GM20431 (cell line): ENCODE data around the gene C16orf96.
"Not testable (repeated sequence)": the region's sequence is repeated elsewhere in the genome, so short reads cannot be mapped to it uniquely, and the experiment has no call there.

Experiments used
- in situ Hi-C: fragments of 300-500 bp; cut with MseI, MboI; formaldehyde crosslinking; loops from one replicate; pipeline ENCODE4 v1.15.0; 2020; ENCODE audit warnings: low sequenced_read_pairs; ENCODE audit not compliant: unreplicated experiment

C16orf96 gene

DNA sequence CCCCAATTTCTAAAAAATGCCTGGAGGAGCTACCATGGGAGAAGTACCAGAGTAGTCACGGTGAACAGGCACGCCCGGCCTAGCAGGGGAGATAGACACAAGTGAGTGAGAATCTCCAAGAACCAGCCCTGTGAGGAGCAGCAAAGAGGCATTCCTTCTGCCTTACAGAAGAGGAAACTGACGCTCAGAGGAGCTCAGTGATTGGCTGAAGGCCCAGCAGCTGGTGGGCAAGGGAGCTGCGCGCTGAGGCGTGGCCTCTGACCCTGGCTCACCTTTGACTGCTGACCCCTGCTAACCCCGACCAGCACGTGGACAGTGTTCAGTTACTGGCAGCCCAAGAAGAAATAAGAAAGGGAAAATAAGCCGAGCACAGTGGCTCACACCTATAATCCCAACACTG lies 1.8 kb downstream of the C16orf96 start:
- in situ Hi-C loops = no loop called here

DNA sequence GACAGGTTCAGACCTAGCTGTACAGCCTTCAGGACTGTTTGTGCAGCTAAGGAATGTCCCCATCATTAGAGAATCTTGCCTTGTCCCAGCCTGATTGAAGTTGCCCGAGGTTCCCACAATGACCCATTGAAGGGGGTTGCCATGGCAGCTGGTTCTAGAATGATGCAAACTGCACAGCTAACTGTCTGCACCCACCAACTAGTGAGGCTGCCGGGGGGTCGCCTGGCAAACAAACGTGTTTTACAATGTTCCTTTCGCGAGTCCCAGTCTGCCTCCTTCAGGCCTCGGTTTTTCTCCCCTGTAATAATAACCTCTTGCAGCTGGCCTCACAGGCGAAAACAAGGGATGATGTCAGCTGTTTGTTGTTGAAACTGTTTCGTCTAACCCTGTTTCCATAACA lies 5.5 kb downstream of the C16orf96 start:
- in situ Hi-C loops = no loop called here

DNA sequence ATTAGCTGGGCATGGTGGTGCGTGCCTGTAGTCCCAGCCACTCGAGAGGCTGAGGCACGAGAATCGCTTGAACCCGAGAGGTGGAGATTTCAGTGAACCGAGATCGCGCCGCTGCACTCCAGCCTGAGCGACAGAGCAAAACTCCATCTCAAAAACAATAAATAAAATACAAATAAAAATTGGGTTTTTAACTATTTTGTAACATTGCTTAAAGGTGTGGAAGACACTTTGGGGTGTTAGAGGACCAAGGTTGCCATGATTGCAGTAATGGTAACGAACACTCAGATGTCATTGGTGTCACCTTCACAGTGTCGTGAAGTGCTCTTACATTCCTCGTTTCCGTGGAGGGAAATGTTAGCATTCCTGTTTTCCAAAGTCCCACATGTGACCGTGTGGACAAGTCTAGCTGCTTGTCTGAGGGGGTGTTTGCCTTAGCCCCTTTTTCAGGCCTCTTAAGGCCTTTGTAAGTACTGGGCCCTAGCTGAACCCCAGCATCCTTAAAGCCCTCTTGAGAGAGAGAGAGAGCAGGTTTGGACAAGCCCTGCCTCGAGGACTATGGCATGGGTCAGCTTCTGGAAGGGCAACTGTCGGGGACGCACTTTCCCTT lies 8.6 kb downstream of the C16orf96 start:
- in situ Hi-C loops = no loop called here

DNA sequence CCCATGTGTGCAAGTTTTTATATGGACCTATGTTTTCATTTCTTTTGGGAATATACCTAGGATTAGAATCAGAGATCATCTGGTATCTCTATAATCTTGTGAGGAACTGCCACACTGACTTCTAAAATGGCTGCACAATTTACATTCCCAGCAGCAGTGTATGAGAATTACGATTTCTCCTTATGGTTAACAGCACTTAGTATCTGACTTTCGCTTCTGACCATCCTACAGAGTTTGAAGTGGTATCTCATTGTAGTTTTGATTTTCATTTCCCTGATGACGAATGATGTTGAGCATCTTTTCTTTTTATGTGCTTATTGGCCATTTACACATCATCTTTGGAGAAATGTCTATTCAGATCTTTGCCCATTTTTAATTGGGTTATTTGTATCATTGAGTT lies 10.0 kb downstream of the C16orf96 start:
- in situ Hi-C loops = no loop called here

DNA sequence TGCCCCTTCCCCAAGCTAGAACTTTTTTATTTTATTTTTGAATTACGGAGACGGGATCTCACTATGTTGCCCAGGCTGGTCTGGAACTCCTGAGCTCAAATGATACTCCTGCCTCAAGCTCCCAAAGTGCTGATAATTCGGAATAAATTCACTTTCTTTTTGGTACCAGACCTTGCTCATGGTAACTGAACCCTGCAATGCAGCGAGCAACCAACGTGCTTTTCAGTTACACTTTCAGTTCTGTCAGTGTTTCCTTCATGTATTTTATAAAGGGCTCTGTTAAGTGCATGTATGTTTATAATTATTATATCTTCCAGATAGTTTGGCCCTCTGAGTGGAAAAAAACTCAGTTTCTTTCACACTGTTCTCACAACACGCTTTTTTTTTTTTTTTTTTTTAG lies 13.9 kb downstream of the C16orf96 start:
- in situ Hi-C loops = no loop called here

DNA sequence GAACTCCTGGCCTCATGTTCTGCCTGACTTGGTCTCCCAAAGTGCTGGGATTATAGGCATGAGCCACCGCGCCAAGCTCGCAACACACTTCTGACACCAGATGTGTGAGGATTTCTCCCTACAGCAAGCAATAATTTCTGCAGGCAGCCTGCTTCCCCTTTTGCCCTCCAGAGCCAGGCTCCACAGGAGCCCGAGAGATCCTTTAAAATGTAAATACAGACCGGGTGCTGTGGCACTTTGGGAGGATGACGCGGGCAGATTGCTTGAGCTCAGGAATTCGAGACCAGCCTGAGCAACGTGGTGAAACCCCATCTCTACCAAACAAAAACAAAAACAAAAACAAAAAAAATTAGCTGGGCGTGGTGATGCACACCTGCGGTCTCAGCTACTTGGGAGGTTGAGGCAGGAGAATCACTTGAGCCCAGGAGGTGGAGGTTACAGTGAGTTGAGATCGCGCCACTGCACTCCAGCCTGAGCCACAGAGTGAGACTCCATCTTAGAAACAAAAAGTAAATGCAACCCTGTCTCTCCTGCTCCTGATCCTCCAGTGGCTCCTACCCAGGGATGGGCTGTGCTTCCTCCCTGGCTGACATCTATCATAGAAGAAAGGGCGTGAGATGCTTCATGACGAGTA lies 14.7 kb downstream of the C16orf96 start:
- in situ Hi-C loops = no loop called here

DNA sequence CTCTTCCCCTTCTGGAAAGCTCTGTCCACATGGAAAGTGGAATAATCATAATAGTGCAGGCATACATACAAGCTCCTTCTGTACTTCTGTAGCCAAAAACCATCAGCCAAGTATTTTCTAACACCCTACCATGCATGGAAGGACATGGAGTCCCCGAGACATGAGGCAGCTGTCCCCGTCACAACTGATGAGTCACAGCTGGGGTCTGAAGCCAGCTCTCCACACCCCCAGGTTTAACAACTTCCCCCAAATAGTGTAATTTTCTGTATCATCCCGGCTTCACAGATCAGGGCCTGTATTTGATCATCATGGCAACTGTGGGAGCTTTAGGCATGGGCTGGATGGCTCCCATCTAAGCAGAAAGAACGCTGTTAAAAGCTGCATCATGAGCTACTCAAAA lies 16.6 kb downstream of the C16orf96 start:
- in situ Hi-C loops = no loop called here

DNA sequence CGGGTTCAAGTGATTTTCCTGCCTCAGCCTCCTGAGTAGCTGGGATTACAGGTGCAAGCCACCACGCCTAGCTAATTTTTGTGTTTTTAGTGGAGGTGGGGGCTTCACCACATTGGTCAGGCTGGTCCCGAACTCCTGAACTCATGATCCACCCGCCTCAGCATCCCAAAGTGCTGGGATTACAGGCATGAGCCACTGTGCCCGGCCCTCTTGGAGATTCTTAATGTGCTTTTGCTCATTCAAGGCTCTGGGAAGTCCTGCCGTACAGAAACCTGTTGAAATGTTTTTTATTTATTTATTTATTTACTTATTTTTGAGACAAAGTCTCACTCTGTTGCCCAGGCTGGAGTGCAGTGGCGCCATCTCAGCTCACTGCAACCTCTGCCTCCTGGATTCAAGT lies 17.8 kb downstream of the C16orf96 start:
- in situ Hi-C loops = not testable (repeated sequence)

DNA sequence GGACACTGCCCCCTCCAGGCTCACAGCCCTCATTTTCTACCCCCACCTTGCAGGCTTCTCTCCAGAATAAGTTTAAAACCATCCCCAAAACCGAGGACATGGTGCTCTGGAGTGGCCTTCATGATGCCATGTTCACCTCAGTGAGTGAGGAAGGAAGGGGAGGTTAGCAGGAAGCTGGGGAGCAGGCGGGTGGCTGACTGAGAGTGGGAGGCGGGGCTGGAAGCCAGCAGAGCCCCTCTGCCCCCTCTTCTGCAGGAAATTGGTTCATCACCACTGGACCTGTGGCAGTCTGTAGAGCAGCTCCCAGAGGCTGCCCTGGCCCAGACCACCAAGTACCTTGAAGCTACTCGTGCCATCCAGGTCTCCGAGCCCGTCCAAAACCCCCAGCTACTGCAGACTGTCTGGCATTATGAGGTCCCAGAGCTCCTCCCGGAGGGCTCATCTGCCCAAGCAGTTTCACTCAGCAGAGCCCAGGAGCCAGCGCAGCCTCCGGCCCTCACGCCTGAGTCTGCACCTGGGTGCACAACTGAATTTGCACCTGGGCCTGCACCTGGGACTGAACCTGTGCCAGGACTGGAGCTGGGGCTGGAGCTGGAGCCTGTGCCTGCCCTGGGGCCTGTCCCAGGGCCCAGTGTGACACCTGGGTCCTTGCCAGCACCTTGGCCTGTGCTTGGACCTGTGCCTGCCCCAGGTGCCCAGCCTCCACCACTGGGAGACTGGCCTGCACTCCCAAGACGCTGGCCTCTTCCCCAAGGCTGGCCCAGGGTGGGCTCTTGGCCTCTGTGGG lies 19.0 kb downstream of the C16orf96 start:
- in situ Hi-C loops = no loop called here

DNA sequence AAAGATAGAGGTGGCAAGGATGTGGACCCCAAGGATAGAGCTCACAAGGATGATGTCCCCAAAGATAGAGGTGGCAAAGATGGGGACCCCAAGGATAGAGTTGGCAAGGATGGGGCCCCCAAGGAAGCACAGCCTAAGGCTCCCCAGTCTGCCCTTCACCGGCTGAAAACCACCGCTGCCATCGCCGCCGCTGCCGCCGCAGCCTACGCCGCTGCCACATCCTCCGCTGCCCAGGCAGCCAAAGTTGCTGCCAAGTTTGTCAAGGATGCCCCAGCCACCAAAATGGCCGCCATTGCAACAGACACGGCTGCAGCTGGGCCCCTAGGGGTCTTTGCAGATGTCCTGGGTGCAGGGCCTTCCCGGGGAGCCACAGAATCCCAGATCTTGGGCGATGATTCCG lies 19.9 kb downstream of the C16orf96 start:
- in situ Hi-C loops = no loop called here

DNA sequence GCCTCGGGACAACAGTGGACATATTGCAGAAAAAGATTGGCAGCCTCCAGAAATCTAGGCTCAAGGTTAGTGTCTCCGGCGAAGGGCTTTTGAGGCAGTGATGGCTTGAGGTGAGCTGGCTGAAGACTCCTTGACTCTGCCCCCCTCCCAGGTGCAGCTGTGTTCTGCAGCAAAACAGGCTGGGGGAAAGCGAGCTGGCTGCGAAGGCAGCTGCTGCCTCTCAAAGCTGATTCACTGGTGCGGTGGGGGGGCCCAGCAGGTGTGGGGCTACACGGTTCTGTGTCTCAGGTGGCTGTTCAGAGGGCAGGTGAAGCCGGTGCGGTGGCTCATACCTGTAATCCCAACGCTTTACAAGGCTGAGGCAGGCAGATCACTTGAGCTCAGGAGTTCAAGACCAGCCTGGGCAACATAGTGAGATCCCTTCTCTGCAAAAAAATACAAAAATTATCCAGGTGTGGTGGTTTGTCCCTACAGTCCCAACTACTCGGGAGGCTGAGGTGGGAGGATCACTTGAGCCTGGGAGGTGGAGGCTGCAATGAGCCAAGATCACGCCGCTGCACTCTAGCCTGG lies 22.9 kb downstream of the C16orf96 start:
- in situ Hi-C loops = no loop called here

DNA sequence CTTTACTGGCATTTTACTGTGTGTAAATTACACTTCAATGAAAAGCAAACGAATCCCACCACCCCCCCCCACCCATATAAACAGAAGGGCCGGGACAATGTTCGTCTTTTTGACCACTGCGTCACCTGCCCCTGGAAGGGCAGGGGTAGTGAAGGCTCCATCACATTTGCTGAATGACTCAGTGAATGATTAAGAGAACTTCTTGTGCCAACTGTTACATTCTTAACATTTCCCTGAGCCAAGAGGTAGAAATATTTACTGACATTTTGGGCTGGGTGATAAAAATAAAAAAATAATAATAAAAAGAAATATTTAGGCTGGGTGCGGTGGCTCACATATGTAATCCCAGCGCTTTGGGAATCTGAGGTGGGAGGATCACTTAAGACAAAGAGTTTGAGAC lies 24.1 kb downstream of the C16orf96 start:
- in situ Hi-C loops = no loop called here

DNA sequence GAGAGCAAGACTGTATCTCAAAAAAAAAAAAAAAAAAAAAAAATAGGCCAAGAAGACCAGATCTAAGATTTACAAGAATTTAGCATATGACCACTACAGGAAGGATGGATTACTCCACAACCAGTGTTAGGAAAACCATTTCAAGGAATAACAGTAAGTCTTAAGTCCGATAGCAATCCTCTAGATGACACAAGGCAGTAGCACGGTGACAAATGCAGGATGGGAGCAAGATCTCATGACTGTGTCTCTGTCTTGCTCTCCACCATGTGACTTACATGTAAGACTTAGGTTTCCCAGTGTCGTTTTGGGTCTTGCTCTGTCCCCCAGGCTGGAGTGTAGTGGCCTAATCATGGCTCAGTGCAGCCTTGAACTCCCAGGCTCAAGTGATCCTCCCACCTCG lies 27.8 kb downstream of the C16orf96 start:
- in situ Hi-C loops = no loop called here

DNA sequence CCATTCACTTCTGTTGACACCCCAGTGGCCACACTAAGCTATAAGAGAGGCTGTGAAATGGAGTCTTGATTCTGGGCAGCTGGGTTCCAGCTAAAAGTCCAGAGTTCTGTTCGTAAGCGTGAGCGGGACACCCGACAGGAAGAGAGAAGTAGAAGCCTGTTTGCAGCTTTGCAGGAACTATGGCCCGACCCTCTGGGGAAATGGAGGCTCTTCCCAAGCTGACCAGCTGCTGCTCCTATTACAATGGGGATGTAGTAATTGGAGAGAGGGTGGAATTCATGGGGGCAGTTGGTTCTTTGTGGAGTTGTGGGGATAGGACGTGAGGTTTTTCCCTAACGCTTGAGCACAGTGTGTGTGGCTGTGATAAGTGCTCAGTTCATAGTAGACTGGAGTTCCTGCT lies 30.2 kb downstream of the C16orf96 start:
- in situ Hi-C loops = no loop called here

DNA sequence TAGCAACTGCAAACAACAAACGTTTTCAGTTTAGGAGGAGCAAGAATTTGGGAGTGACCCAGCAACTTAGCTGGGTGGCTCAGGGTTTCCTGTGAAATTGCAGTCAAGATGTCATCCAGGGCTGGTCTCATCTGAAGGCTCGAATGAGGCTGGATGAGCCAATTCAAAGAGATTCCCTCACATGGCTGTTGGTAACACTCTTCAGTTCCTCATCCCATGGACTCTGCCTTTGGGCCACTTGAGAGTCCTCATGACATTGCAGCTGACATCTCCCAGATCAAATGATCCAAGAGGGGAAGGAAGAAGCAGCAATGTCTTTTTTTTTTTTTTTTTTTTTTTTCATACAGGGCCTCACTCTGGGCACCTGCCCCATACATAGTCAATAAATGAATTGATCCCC lies 32.2 kb downstream of the C16orf96 start:
- in situ Hi-C loops = no loop called here

DNA sequence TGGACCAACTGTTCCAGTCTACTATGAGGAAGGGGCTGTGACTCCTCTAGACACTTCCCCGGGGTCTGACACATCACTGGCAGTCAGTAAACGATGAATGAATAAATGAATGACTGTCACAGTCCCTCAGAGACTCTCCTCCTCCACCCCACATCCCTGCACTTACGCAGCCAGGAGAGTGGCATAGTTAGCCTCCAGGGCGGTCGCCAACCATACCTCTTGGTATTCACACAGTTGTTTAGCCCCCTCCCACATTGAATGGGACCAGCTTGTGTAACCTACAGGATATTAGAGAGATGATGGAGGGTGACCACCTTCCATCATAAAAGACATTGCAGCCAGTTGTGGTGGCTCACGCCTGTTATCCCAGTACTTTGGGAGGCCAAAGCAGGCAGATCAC lies 32.8 kb downstream of the C16orf96 start:
- in situ Hi-C loops = no loop called here

DNA sequence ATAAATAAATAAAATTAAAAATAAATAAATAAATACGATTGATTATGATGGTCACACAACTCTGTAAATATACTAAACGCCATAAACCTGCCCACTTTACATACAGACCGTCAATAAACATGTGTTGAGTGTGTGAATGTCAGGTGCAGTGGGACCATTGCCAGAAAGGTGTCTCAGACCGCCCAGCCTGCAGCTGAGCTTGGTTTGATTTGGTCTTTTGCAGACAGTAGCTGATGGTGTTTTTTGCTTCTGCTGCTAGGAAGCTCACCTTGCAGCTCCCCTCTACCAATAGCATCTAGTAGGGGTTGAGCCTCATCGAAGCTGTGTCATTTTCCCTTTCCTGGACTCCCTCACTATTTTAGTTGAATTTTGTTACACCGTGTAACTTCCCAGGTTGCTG lies 35.1 kb downstream of the C16orf96 start:
- in situ Hi-C loops = no loop called here

DNA sequence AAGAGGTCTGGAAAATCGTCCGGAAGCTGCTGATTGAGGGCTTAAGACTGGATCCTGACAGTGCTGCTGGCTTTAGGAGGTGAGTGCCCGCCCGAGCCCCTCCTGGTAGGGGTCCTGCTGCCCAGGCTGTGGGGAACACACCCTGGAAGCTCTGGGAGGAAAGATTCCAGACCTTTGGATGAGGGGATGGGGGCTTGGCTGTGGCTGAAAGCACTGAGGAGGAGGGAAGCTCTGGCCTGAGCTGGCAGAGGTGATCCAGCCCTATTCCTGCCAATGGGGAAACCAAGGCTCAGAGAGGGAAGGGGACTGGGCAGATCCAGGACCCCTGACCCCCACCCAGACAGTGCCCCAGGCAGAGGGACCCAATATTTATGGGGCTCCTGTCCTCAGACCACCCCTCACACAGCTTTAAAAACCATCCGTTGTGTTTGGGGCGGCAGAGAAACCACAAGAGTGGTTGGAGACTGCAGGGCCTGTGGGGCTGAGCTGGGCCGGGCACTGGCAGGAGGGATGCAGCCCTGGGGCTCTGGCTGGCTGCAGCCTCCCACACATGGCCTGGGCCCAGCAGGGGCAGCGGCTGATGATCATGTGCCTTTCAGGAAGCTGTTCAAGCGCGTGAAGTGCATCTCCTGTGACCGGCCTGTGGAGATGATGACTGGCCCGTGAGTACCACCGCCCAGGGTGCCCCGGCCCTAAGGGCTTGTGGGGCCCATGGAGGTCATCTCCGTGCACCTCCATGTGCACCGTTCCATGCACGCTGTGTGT lies 35.7 kb downstream of the C16orf96 start:
- in situ Hi-C loops = no loop called here

DNA sequence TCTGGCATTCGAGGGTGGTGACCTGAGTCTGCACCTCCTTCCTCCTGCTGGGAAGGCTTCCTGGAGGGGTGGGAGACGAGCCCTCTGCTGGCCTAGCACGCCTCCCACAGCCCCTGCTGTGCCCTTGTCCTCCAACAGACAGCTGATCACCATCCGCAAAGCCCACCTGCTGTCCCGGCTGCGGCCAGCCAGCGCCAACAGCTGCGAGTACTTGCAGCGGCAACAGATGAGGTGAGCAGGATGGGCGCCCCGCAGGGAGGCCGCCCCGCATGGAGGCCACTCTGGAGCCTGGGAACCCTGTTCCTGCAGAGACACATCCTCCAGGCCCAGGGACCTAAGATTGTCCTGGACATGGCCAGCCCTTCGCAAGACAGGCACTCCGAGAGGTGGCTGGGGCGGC lies 36.9 kb downstream of the C16orf96 start:
- in situ Hi-C loops = no loop called here
